AG09309 (cell line): ENCODE data around the gene SLC44A5.

Experiments used
- DNase-seq: peaks from one replicate; pipeline ENCODE4 v3.0.0-alpha.2; 2010; ENCODE audit warnings: low read depth
- H3K4me3 ChIP-seq: 2 replicates; pipeline ENCODE4 v1.5.1; 2011; ENCODE audit warnings: mild to moderate bottlenecking, low read depth, low read length, moderate library complexity; ENCODE audit not compliant: control insufficient read depth
- CTCF ChIP-seq: IDR thresholded peaks from 2 replicates; pipeline ENCODE4 v1.5.1; 2011; ENCODE audit warnings: mild to moderate bottlenecking, low read depth, low read length, inconsistent platforms; ENCODE audit not compliant: insufficient read depth, control insufficient read depth; ENCODE audit errors: missing control alignments

Gene SLC44A5

GRCh38 chr1:75589637-75590036, 21.3 kb downstream of the SLC44A5 start:
- no peak overlapping the region for H3K4me3 ChIP-seq
- no peak for TF ChIP-seq CTCF
- DNase-seq = no peak

- TF ChIP-seq CTCF = no peak
- H3K4me3 ChIP-seq = no peak overlapping the region
- DNase-seq = no peak
Observed at GRCh38 chr1:75588779-75589475, 22.0 kb downstream of the SLC44A5 start.

- TF ChIP-seq CTCF = no peak
- DNase-seq = no peak
- no peak overlapping the region for H3K4me3 ChIP-seq
Observed at GRCh38 chr1:75587692-75588091, 23.2 kb downstream of the SLC44A5 start.

GRCh38 chr1:75583282-75583681, 27.6 kb downstream of the SLC44A5 start:
- no peak for DNase-seq
- no peak overlapping the region for H3K4me3 ChIP-seq
- TF ChIP-seq CTCF = no peak

- no peak overlapping the region for H3K4me3 ChIP-seq
- no peak for TF ChIP-seq CTCF
- DNase-seq = no peak
Observed at GRCh38 chr1:75582725-75583261, 28.1 kb downstream of the SLC44A5 start.

GRCh38 chr1:75579046-75579445, 31.9 kb downstream of the SLC44A5 start:
- TF ChIP-seq CTCF = no peak
- DNase-seq = no peak
- no peak overlapping the region for H3K4me3 ChIP-seq
